HG03565 (cell line): Measurements from ENCODE around the gene GIMAP5.

Experiments
- ATAC-seq: cut with Tn5 transposase; IDR thresholded peaks from one replicate; pipeline ENCODE4 v1.9.1; 2021; ENCODE audit warnings: mild to moderate bottlenecking, moderate library complexity; ENCODE audit not compliant: unreplicated experiment

The GIMAP5 gene

GRCh38 chr7:150737265-150738055 lies at the start of gene GIMAP5:
GIMAP5 (plus strand) TSS chr7:150737418; CDS start chr7:150740885, 3,467 bp downstream.
- peak; percentile 37 for ATAC-seq

GRCh38 chr7:150688630-150689029 lies 48.6 kb upstream of the GIMAP5 start:
- no peak for ATAC-seq

GRCh38 chr7:150695654-150696053 lies 41.6 kb upstream of the GIMAP5 start:
- no peak for ATAC-seq

- no peak for ATAC-seq
Measured at GRCh38 chr7:150703209-150703608, 34.0 kb upstream of the GIMAP5 start.

GRCh38 chr7:150715293-150715692 lies 21.9 kb upstream of the GIMAP5 start:
- no peak for ATAC-seq

- no peak for ATAC-seq
Measured at GRCh38 chr7:150715738-150716137, 21.5 kb upstream of the GIMAP5 start.

- no peak for ATAC-seq
Measured at GRCh38 chr7:150716368-150716767, 20.9 kb upstream of the GIMAP5 start, which contains the start of gene GIMAP1. GIMAP1 (plus strand) TSS chr7:150716613; CDS start chr7:150719048, 2,435 bp downstream.

- ATAC-seq, result no peak
Measured at GRCh38 chr7:150716939-150717338, 20.3 kb upstream of the GIMAP5 start.

GRCh38 chr7:150717814-150718420 lies 19.3 kb upstream of the GIMAP5 start:
- no peak for ATAC-seq

GRCh38 chr7:150719436-150719835 lies 17.8 kb upstream of the GIMAP5 start:
- ATAC-seq, result no peak

GRCh38 chr7:150719960-150720891 lies 17.0 kb upstream of the GIMAP5 start:
- ATAC-seq, result no peak

GRCh38 chr7:150721970-150722373 lies 15.2 kb upstream of the GIMAP5 start:
- ATAC-seq, result no peak

GRCh38 chr7:150722431-150722931 lies 14.7 kb upstream of the GIMAP5 start:
- ATAC-seq, result no peak

- ATAC-seq, result no peak
Measured at GRCh38 chr7:150723467-150723866, 13.8 kb upstream of the GIMAP5 start.

- no peak for ATAC-seq
Measured at GRCh38 chr7:150727381-150727780, 9.8 kb upstream of the GIMAP5 start.

- no peak for ATAC-seq
Measured at GRCh38 chr7:150728011-150728410, 9.2 kb upstream of the GIMAP5 start.

GRCh38 chr7:150728609-150729008 lies 8.6 kb upstream of the GIMAP5 start:
- ATAC-seq, result no peak

- no peak for ATAC-seq
Measured at GRCh38 chr7:150731916-150732315, 5.3 kb upstream of the GIMAP5 start.

GRCh38 chr7:150732786-150733481 lies 4.3 kb upstream of the GIMAP5 start:
- ATAC-seq, result no peak

- ATAC-seq, result no peak
Measured at GRCh38 chr7:150733482-150734095, 3.6 kb upstream of the GIMAP5 start.
